WTC11 (cell line): ENCODE data around the gene MALAT1. TPM values are rescaled to one million over a fixed set of nuclear protein-coding genes. Genes with fewer than 3 reads are reported as not detected.

Experiments used
- ATAC-seq: fragments of 200-7000 bp; cut with Tn5 transposase; 2 replicates; pipeline ENCODE4 v1.10.0; 2021; ENCODE audit warnings: mild to moderate bottlenecking, moderate library complexity
- CTCF ChIA-PET: fragments of 300-600 bp; sonication (Branson Sonifier 250); formaldehyde crosslinking; loops from one replicate; lab custom pipeline; 2021; ENCODE audit warnings: antibody characterized with exemption; lab: Charles Lee
- POLR2A ChIA-PET: fragments of 350-600 bp; sonication (Branson Sonifier 250); formaldehyde crosslinking; loops from one replicate; lab custom pipeline; 2021; ENCODE audit warnings: antibody characterized with exemption; lab: Charles Lee
- DNase-seq: peaks from one replicate; pipeline ENCODE4 v3.0.0; 2021; ENCODE audit warnings: low spot score
- H3K27ac Mint-ChIP-seq: 2 replicates; pipeline ENCODE4 v1.8.0; 2021; ENCODE audit warnings: mixed read lengths
- H3K27me3 Mint-ChIP-seq: 2 replicates; pipeline ENCODE4 v1.8.0; 2021; ENCODE audit warnings: low read depth, mild to moderate bottlenecking, moderate library complexity, mixed read lengths
- H3K36me3 Mint-ChIP-seq: 2 replicates; pipeline ENCODE4 v1.8.0; 2021; ENCODE audit warnings: mixed read lengths
- H3K4me1 Mint-ChIP-seq: 2 replicates; pipeline ENCODE4 v1.8.0; 2022; ENCODE audit warnings: mixed read lengths
- H3K4me3 Mint-ChIP-seq: 2 replicates; pipeline ENCODE4 v1.8.0; 2021; ENCODE audit warnings: mild to moderate bottlenecking, moderate library complexity, mixed read lengths
- H3K9me3 Mint-ChIP-seq: 2 replicates; pipeline ENCODE4 v1.8.0; 2021; ENCODE audit warnings: mixed read lengths
- ARID4B ChIP-seq: sonication (generic); formaldehyde crosslinking; IDR thresholded peaks from 2 replicates; pipeline ENCODE4 v1.8.0; 2023; ENCODE audit warnings: missing genetic modification reagents, mild to moderate bottlenecking, borderline replicate concordance
- CREM ChIP-seq: sonication (generic); formaldehyde crosslinking; IDR thresholded peaks from 2 replicates; pipeline ENCODE4 v1.8.1; 2022; ENCODE audit warnings: mild to moderate bottlenecking, missing genetic modification reagents, moderate library complexity
- E2F4 ChIP-seq: sonication (generic); formaldehyde crosslinking; IDR thresholded peaks from 2 replicates; pipeline ENCODE4 v1.8.1; 2022; ENCODE audit warnings: low read depth, mild to moderate bottlenecking, moderate library complexity, missing genetic modification reagents, borderline replicate concordance
- ELF4 ChIP-seq: sonication (generic); formaldehyde crosslinking; IDR thresholded peaks from 2 replicates; pipeline ENCODE4 v1.8.1; 2022; ENCODE audit warnings: low read depth, mild to moderate bottlenecking, moderate library complexity, missing genetic modification reagents
- FOXP1 ChIP-seq: sonication (generic); formaldehyde crosslinking; IDR thresholded peaks from 2 replicates; pipeline ENCODE4 v1.8.0; 2022; ENCODE audit warnings: missing genetic modification reagents, mild to moderate bottlenecking, moderate library complexity, borderline replicate concordance
- FOXP4 ChIP-seq: sonication (generic); formaldehyde crosslinking; IDR thresholded peaks from 2 replicates; pipeline ENCODE4 v1.8.0; 2022; ENCODE audit warnings: mild to moderate bottlenecking, missing genetic modification reagents
- JAZF1 ChIP-seq: fragments of 250-450 bp; sonication (Bioruptor Pico); IDR thresholded peaks from 2 replicates; pipeline ENCODE4 v1.9.0; 2021; ENCODE audit warnings: moderate library complexity, mild to moderate bottlenecking, inconsistent platforms
- MXD4 ChIP-seq: fragments of 250-450 bp; sonication (Bioruptor Pico); IDR thresholded peaks from 2 replicates; pipeline ENCODE4 v1.8.0; 2021; ENCODE audit warnings: mild to moderate bottlenecking, moderate library complexity, borderline replicate concordance
- NFYB ChIP-seq: sonication (generic); formaldehyde crosslinking; conservative IDR thresholded peaks from 2 replicates; pipeline ENCODE4 v1.8.0; 2022; ENCODE audit warnings: low read depth, missing genetic modification reagents
- PRRX2 ChIP-seq: fragments of 250-450 bp; sonication (Bioruptor Pico); IDR thresholded peaks from 2 replicates; pipeline ENCODE4 v1.8.0; 2021; ENCODE audit warnings: mild to moderate bottlenecking
- RORB ChIP-seq: fragments of 250-450 bp; sonication (Bioruptor Pico); IDR thresholded peaks from 2 replicates; pipeline ENCODE4 v1.9.0; 2021; ENCODE audit warnings: mild to moderate bottlenecking
- SMAD3 ChIP-seq: sonication (generic); formaldehyde crosslinking; IDR thresholded peaks from 2 replicates; pipeline ENCODE4 v1.8.0; 2022; ENCODE audit warnings: missing genetic modification reagents, mild to moderate bottlenecking, borderline replicate concordance
- TEAD4 ChIP-seq: sonication (generic); formaldehyde crosslinking; IDR thresholded peaks from 2 replicates; pipeline ENCODE4 v1.8.0; 2022; ENCODE audit warnings: mild to moderate bottlenecking, missing genetic modification reagents
- USF1 ChIP-seq: sonication (generic); formaldehyde crosslinking; IDR thresholded peaks from 2 replicates; pipeline ENCODE4 v1.8.0; 2022; ENCODE audit warnings: mild to moderate bottlenecking, missing genetic modification reagents
- USF2 ChIP-seq: sonication (generic); formaldehyde crosslinking; IDR thresholded peaks from 2 replicates; pipeline ENCODE4 v1.8.1; 2023; ENCODE audit warnings: mild to moderate bottlenecking, missing genetic modification reagents, moderate library complexity
- ZBTB21 ChIP-seq: sonication (generic); formaldehyde crosslinking; IDR thresholded peaks from 2 replicates; pipeline ENCODE4 v1.8.1; 2023; ENCODE audit warnings: mild to moderate bottlenecking, missing genetic modification reagents, borderline replicate concordance
- ZNF121 ChIP-seq: sonication (generic); formaldehyde crosslinking; IDR thresholded peaks from 2 replicates; pipeline ENCODE4 v1.8.0; 2023; ENCODE audit warnings: missing genetic modification reagents
- ZNF219 ChIP-seq: sonication (generic); formaldehyde crosslinking; IDR thresholded peaks from 2 replicates; pipeline ENCODE4 v1.8.0; 2023; ENCODE audit warnings: missing genetic modification reagents, mild to moderate bottlenecking, borderline replicate concordance
- ZNF263 ChIP-seq: sonication (generic); formaldehyde crosslinking; IDR thresholded peaks from 2 replicates; pipeline ENCODE4 v1.8.1; 2022; ENCODE audit warnings: low read depth, mild to moderate bottlenecking, moderate library complexity, missing genetic modification reagents
- ZNF396 ChIP-seq: fragments of 250-450 bp; sonication (Bioruptor Pico); IDR thresholded peaks from 2 replicates; pipeline ENCODE4 v1.8.0; 2021; ENCODE audit warnings: mild to moderate bottlenecking, moderate library complexity, borderline replicate concordance
- ZNF423 ChIP-seq: fragments of 250-450 bp; sonication (Bioruptor Pico); IDR thresholded peaks from 2 replicates; pipeline ENCODE4 v2.1.2; 2022; ENCODE audit warnings: mild to moderate bottlenecking, moderate library complexity
- total RNA-seq: library from RNA; stranded (reverse); gene quantifications from 3 replicates; pipeline ENCODE4 v1.2.3, GENCODE V29; 2021
- TF ChIP-seq, protein P1 (sequence below): sonication (generic); formaldehyde crosslinking; IDR thresholded peaks from 2 replicates; pipeline ENCODE4 v1.8.0; 2023; ENCODE audit warnings: mild to moderate bottlenecking, missing genetic modification reagents
- TF ChIP-seq, protein P2 (sequence below): sonication (generic); formaldehyde crosslinking; conservative IDR thresholded peaks from 2 replicates; pipeline ENCODE4 v1.8.1; 2023; ENCODE audit warnings: mild to moderate bottlenecking, low read depth, missing genetic modification reagents, moderate library complexity

The MALAT1 gene
- total RNA-seq, 1 experiment from 2014 or later: 1,830 TPM

- H3K4me3 Mint-ChIP-seq: no peak overlapping the region
- CTCF ChIA-PET: interaction anchor here (1.2 to 1.6 kb wide), 3 partner anchors 8 to 45 kb away, joined by 4 to 13 read pairs (median 8); no protein-coding TSS in a partner anchor
These were observed 49.5 kb downstream of the MALAT1 start for GRCh38 chr11:65548395-65548794.

DNA sequence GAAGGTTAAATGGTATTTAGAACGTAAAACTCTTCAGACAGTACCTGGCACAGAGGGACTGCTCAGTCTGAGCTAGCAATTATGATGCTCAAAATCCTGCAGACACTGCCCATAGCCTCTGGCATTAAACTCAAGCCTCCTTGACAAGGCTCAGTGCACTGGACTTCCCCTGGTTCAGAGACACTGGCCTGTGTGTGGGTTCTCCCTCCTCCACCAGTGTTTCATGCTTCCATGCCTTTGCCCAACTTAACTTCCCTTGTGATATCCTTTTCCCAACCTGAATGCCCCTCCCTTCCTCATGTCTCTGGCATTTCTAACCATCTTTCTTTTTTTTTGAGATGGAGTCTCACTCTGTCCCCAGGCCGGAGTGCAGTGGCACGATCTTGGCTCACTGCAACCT lies 50.3 kb downstream of the MALAT1 start:
- DNase-seq (no peak), ATAC-seq (no peak)
- ChIA-PET POLR2A (interaction anchor here (0.7 kb wide), 1 partner anchor 752 kb away, joined by 3 read pairs; no protein-coding TSS in a partner anchor), CTCF (interaction anchor here (1.2 to 1.6 kb wide), 3 partner anchors 9 to 45 kb away, joined by 4 to 13 read pairs (median 8); no protein-coding TSS in a partner anchor)
- peaks cover 83% of the 10 kb centered on the region for H3K27me3 Mint-ChIP-seq
- H3K36me3 Mint-ChIP-seq: no peaks in the 10 kb centered on the region
- no peak overlapping the region for H3K4me3 Mint-ChIP-seq
- no peaks in the 10 kb centered on the region for H3K9me3 Mint-ChIP-seq
- H3K4me1 Mint-ChIP-seq: peaks cover 31% of the 10 kb centered on the region
- H3K27ac Mint-ChIP-seq: no peak overlapping the region
- TF ChIP-seq PRRX2 (no peak), USF2 (CRISPR knock-in tag) (no peak), ARID4B (CRISPR knock-in tag) (no peak), ELF4 (CRISPR knock-in tag) (no peak), ZNF263 (CRISPR knock-in tag) (no peak), ZNF423 (CRISPR knock-in tag) (no peak), FOXP4 (CRISPR knock-in tag) (no peak), FOXP1 (CRISPR knock-in tag) (no peak), USF1 (CRISPR knock-in tag) (no peak), ZNF121 (no peak), NFYB (CRISPR knock-in tag) (no peak), MXD4 (CRISPR knock-in tag) (no peak), CREM (no peak), SMAD3 (CRISPR knock-in tag) (no peak), E2F4 (CRISPR knock-in tag) (no peak)
- TF ChIP-seq, protein P1, sequence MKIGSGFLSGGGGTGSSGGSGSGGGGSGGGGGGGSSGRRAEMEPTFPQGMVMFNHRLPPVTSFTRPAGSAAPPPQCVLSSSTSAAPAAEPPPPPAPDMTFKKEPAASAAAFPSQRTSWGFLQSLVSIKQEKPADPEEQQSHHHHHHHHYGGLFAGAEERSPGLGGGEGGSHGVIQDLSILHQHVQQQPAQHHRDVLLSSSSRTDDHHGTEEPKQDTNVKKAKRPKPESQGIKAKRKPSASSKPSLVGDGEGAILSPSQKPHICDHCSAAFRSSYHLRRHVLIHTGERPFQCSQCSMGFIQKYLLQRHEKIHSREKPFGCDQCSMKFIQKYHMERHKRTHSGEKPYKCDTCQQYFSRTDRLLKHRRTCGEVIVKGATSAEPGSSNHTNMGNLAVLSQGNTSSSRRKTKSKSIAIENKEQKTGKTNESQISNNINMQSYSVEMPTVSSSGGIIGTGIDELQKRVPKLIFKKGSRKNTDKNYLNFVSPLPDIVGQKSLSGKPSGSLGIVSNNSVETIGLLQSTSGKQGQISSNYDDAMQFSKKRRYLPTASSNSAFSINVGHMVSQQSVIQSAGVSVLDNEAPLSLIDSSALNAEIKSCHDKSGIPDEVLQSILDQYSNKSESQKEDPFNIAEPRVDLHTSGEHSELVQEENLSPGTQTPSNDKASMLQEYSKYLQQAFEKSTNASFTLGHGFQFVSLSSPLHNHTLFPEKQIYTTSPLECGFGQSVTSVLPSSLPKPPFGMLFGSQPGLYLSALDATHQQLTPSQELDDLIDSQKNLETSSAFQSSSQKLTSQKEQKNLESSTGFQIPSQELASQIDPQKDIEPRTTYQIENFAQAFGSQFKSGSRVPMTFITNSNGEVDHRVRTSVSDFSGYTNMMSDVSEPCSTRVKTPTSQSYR (CRISPR knock-in tag): no peak
- TF ChIP-seq, protein P2, sequence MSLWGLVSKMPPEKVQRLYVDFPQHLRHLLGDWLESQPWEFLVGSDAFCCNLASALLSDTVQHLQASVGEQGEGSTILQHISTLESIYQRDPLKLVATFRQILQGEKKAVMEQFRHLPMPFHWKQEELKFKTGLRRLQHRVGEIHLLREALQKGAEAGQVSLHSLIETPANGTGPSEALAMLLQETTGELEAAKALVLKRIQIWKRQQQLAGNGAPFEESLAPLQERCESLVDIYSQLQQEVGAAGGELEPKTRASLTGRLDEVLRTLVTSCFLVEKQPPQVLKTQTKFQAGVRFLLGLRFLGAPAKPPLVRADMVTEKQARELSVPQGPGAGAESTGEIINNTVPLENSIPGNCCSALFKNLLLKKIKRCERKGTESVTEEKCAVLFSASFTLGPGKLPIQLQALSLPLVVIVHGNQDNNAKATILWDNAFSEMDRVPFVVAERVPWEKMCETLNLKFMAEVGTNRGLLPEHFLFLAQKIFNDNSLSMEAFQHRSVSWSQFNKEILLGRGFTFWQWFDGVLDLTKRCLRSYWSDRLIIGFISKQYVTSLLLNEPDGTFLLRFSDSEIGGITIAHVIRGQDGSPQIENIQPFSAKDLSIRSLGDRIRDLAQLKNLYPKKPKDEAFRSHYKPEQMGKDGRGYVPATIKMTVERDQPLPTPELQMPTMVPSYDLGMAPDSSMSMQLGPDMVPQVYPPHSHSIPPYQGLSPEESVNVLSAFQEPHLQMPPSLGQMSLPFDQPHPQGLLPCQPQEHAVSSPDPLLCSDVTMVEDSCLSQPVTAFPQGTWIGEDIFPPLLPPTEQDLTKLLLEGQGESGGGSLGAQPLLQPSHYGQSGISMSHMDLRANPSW (CRISPR knock-in tag): no peak

More at GRCh38 chr11:65548395-65548794, 49.5 kb downstream of the MALAT1 start:
- POLR2A ChIA-PET: no interaction called here
- ATAC-seq: no peak
- Mint-ChIP-seq H3K27me3 (peaks cover 90% of the 10 kb centered on the region), H3K4me1 (peaks cover 31% of the 10 kb centered on the region), H3K36me3 (no peaks in the 10 kb centered on the region), H3K9me3 (no peaks in the 10 kb centered on the region), H3K27ac (no peak overlapping the region)
- TF ChIP-seq TEAD4 (no peak), ZBTB21 (no peak), NFYB (CRISPR knock-in tag) (no peak), JAZF1 (CRISPR knock-in tag) (no peak), ZNF396 (CRISPR knock-in tag) (no peak), ZNF219 (no peak), RORB (CRISPR knock-in tag) (no peak)
- DNase-seq: no peak
